CD8-positive, alpha-beta memory T cell (primary cell): ENCODE measurements around the gene IGFBP2. TPM values are rescaled to one million over a fixed set of nuclear protein-coding genes. Genes with fewer than 3 reads are reported as not detected.
A peak's percentile ranks its signal among the peaks of the same experiment; 100 is the strongest.

Experiments used
- CTCF ChIA-PET: fragments of 350-600 bp; sonication (Branson Sonifier 250); formaldehyde crosslinking; loops from one replicate; lab custom pipeline; 2021; ENCODE audit warnings: antibody characterized with exemption; lab: Charles Lee
- POLR2A ChIA-PET: fragments of 350-600 bp; sonication (Branson Sonifier 250); formaldehyde crosslinking; loops from one replicate; lab custom pipeline; 2021; ENCODE audit warnings: antibody characterized with exemption; lab: Charles Lee
- DNase-seq, 5 donors: peaks; one replicate each; pipeline versions ENCODE4 v3.0.0 to v3.0.0-alpha.2; 2020 to 2022; ENCODE audit warnings: mixed read lengths in 1 of 5
- H3K27ac ChIP-seq: one replicate; pipeline ENCODE4 v1.7.0; 2013; ENCODE audit warnings: low read depth, mild to moderate bottlenecking, low read length, moderate library complexity
- H3K27me3 ChIP-seq: 2 replicates; pipeline ENCODE4 v1.7.0; 2013; ENCODE audit warnings: low read length, mild to moderate bottlenecking; ENCODE audit not compliant: insufficient read depth, poor library complexity, severe bottlenecking
- H3K36me3 ChIP-seq: 2 replicates; pipeline ENCODE4 v1.7.0; 2013; ENCODE audit warnings: mild to moderate bottlenecking, low read length, moderate library complexity; ENCODE audit not compliant: insufficient read depth
- H3K4me1 ChIP-seq: 2 replicates; pipeline ENCODE4 v1.7.0; 2013; ENCODE audit warnings: mild to moderate bottlenecking, low read length, moderate library complexity; ENCODE audit not compliant: insufficient read depth
- H3K4me3 ChIP-seq: 2 replicates; pipeline ENCODE4 v1.7.0; 2013; ENCODE audit warnings: mild to moderate bottlenecking, low read length
- H3K9me3 ChIP-seq: 2 replicates; pipeline ENCODE4 v1.7.0; 2013; ENCODE audit warnings: mild to moderate bottlenecking, low read length
- H3K27ac Mint-ChIP-seq, 8 donors: one replicate each; pipeline ENCODE4 v1.8.0; 2020 to 2021; ENCODE audit warnings: mixed read lengths in 8 of 8, mild to moderate bottlenecking in 6 of 8, inconsistent platforms in 3 of 8, moderate library complexity in 3 of 8
- H3K27me3 Mint-ChIP-seq, 2 donors: one replicate each; pipeline ENCODE4 v1.8.0; 2020 to 2021; ENCODE audit warnings: mixed read lengths in 2 of 2, mild to moderate bottlenecking in 1 of 2, moderate library complexity in 1 of 2
- H3K36me3 Mint-ChIP-seq, 3 donors: one replicate each; pipeline ENCODE4 v1.8.0; 2020 to 2021; ENCODE audit warnings: mixed read lengths in 3 of 3, inconsistent platforms in 1 of 3, mild to moderate bottlenecking in 1 of 3
- H3K4me1 Mint-ChIP-seq, 3 donors: one replicate each; pipeline ENCODE4 v1.8.0; 2020 to 2021; ENCODE audit warnings: mixed read lengths in 3 of 3, inconsistent platforms in 1 of 3, mild to moderate bottlenecking in 1 of 3
- H3K4me3 Mint-ChIP-seq, 7 donors: one replicate each; pipeline ENCODE4 v1.8.0; 2020 to 2021; ENCODE audit warnings: mixed read lengths in 7 of 7, mild to moderate bottlenecking in 6 of 7, moderate library complexity in 4 of 7, inconsistent platforms in 2 of 7
- H3K9me3 Mint-ChIP-seq, 5 donors: one replicate each; pipeline ENCODE4 v1.8.0; 2020 to 2022; ENCODE audit warnings: mixed read lengths in 5 of 5, mild to moderate bottlenecking in 3 of 5, moderate library complexity in 2 of 5, inconsistent platforms in 1 of 5
- polyA plus RNA-seq: library from polyadenylated mRNA; unstranded; fragments of 300-500 nt; fragmentation: Illumina TruSeq; gene quantifications from one replicate; pipeline ENCODE4 v1.2.3, GENCODE V29; 2021
- total RNA-seq, 2 experiments: library from RNA; stranded (reverse); gene quantifications; one replicate each; pipeline ENCODE4 v1.2.3, GENCODE V29; 2021

IGFBP2 gene
- total and polyA plus RNA-seq, 3 experiments from 2014 or later: 0.84 to 1.2 (median 1.1) TPM

GRCh38 chr2:216665242-216665641 is 32.0 kb downstream of the IGFBP2 start:
- Mint-ChIP-seq H3K4me3 (no peak overlapping the region), H3K27ac (no peak overlapping the region), H3K36me3 (no peaks in the 10 kb centered on the region), H3K27me3 (peaks cover 15 to 18% of the 10 kb centered on the region in 2 donors), H3K9me3 (no peaks in the 10 kb centered on the region), H3K4me1 (no peaks in the 10 kb centered on the region)
- CTCF ChIA-PET: interaction anchor here (1.2 to 3.3 kb wide), 4 partner anchors 9 to 632 kb away, joined by 3 to 14 read pairs (median 6); no protein-coding TSS in a partner anchor
- Histone ChIP-seq H3K9me3 (no peaks in the 10 kb centered on the region), H3K27ac (no peak overlapping the region), H3K4me3 (no peak overlapping the region), H3K36me3 (no peaks in the 10 kb centered on the region), H3K4me1 (no peaks in the 10 kb centered on the region), H3K27me3 (no peaks in the 10 kb centered on the region)
- DNase-seq: peak in 1 of 5 donors; percentile 23
- POLR2A ChIA-PET: no interaction called here

- peaks cover 18 to 19% of the 10 kb centered on the region in 2 donors for H3K27me3 Mint-ChIP-seq
- POLR2A ChIA-PET: no interaction called here
- CTCF ChIA-PET: interaction anchor here (1.2 to 3.3 kb wide), 8 partner anchors 9 to 633 kb away, joined by 3 to 15 read pairs (median 4); no protein-coding TSS in a partner anchor
- no peak overlapping the region for H3K4me3 Mint-ChIP-seq
- no peaks in the 10 kb centered on the region for H3K4me1 Mint-ChIP-seq
- H3K27ac Mint-ChIP-seq: no peak overlapping the region
- Histone ChIP-seq H3K36me3 (no peaks in the 10 kb centered on the region), H3K4me1 (no peaks in the 10 kb centered on the region), H3K9me3 (no peaks in the 10 kb centered on the region), H3K27ac (no peak overlapping the region), H3K27me3 (no peaks in the 10 kb centered on the region), H3K4me3 (no peak overlapping the region)
- no peaks in the 10 kb centered on the region for H3K36me3 Mint-ChIP-seq
- DNase-seq: peak in 1 of 5 donors; percentile 20
- no peaks in the 10 kb centered on the region for H3K9me3 Mint-ChIP-seq
Observed at GRCh38 chr2:216665717-216666116, 32.5 kb downstream of the IGFBP2 start.

- Mint-ChIP-seq H3K27ac (no peak overlapping the region), H3K27me3 (peaks cover 22 to 24% of the 10 kb centered on the region in 2 donors), H3K9me3 (no peaks in the 10 kb centered on the region), H3K4me3 (no peak overlapping the region), H3K4me1 (no peaks in the 10 kb centered on the region), H3K36me3 (no peaks in the 10 kb centered on the region)
- Histone ChIP-seq H3K9me3 (no peaks in the 10 kb centered on the region), H3K27ac (no peak overlapping the region), H3K4me1 (no peaks in the 10 kb centered on the region), H3K4me3 (no peak overlapping the region), H3K27me3 (no peaks in the 10 kb centered on the region), H3K36me3 (no peaks in the 10 kb centered on the region)
- ChIA-PET CTCF (interaction anchor here (0.7 to 3.3 kb wide), 12 partner anchors 8 to 637 kb away, joined by 3 to 15 read pairs (median 4); no protein-coding TSS in a partner anchor), POLR2A (no interaction called here)
- DNase-seq: peak; percentile 38 to 72 (median 56)
Observed at GRCh38 chr2:216666461-216667233, 33.4 kb downstream of the IGFBP2 start.

- no peaks in the 10 kb centered on the region for H3K9me3 Mint-ChIP-seq
- H3K4me1 Mint-ChIP-seq: no peaks in the 10 kb centered on the region
- H3K9me3 ChIP-seq: no peaks in the 10 kb centered on the region
- no peak overlapping the region for H3K4me3 ChIP-seq
- H3K4me3 Mint-ChIP-seq: no peak overlapping the region
- no peak overlapping the region for H3K27ac ChIP-seq
- H3K27ac Mint-ChIP-seq: no peak overlapping the region
- peaks cover 29 to 33% of the 10 kb centered on the region in 2 donors for H3K27me3 Mint-ChIP-seq
- H3K4me1 ChIP-seq: no peaks in the 10 kb centered on the region
- POLR2A ChIA-PET: no interaction called here
- no peaks in the 10 kb centered on the region for H3K36me3 ChIP-seq
- no peaks in the 10 kb centered on the region for H3K36me3 Mint-ChIP-seq
- no peak for DNase-seq
- no peaks in the 10 kb centered on the region for H3K27me3 ChIP-seq
- CTCF ChIA-PET: interaction anchor here (1.5 to 2.4 kb wide), 2 partner anchors 12 to 151 kb away, joined by 3 to 6 read pairs; no protein-coding TSS in a partner anchor
Observed at GRCh38 chr2:216670266-216671080, 37.3 kb downstream of the IGFBP2 start.

- H3K36me3 ChIP-seq: no peaks in the 10 kb centered on the region
- POLR2A ChIA-PET: no interaction called here
- no peaks in the 10 kb centered on the region for H3K9me3 ChIP-seq
- H3K27ac Mint-ChIP-seq: no peak overlapping the region
- H3K27me3 ChIP-seq: no peaks in the 10 kb centered on the region
- CTCF ChIA-PET: interaction anchor here (2.4 kb wide), 1 partner anchor 11 kb away, joined by 6 read pairs; no protein-coding TSS in a partner anchor
- no peak overlapping the region for H3K27ac ChIP-seq
- DNase-seq: no peak
- H3K4me1 ChIP-seq: no peaks in the 10 kb centered on the region
- no peak overlapping the region for H3K4me3 ChIP-seq
- H3K9me3 Mint-ChIP-seq: no peaks in the 10 kb centered on the region
- H3K4me3 Mint-ChIP-seq: no peak overlapping the region
- H3K27me3 Mint-ChIP-seq: peaks cover 29 to 33% of the 10 kb centered on the region in 2 donors
- H3K4me1 Mint-ChIP-seq: no peaks in the 10 kb centered on the region
- no peaks in the 10 kb centered on the region for H3K36me3 Mint-ChIP-seq
Observed at GRCh38 chr2:216671081-216671411, 37.8 kb downstream of the IGFBP2 start.

GRCh38 chr2:216671791-216672343 is 38.6 kb downstream of the IGFBP2 start:
- no peak overlapping the region for H3K27ac ChIP-seq
- Mint-ChIP-seq H3K27me3 (peaks cover 25 to 37% of the 10 kb centered on the region in 2 donors), H3K9me3 (no peaks in the 10 kb centered on the region), H3K4me1 (no peaks in the 10 kb centered on the region), H3K27ac (no peak overlapping the region), H3K36me3 (no peaks in the 10 kb centered on the region), H3K4me3 (no peak overlapping the region)
- ChIA-PET POLR2A (no interaction called here), CTCF (interaction anchor here (2.4 kb wide), 1 partner anchor 10 kb away, joined by 6 read pairs; no protein-coding TSS in a partner anchor)
- no peaks in the 10 kb centered on the region for H3K4me1 ChIP-seq
- H3K27me3 ChIP-seq: no peaks in the 10 kb centered on the region
- no peak overlapping the region for H3K4me3 ChIP-seq
- H3K9me3 ChIP-seq: no peaks in the 10 kb centered on the region
- DNase-seq: no peak
- H3K36me3 ChIP-seq: no peaks in the 10 kb centered on the region

- no peaks in the 10 kb centered on the region for H3K4me1 ChIP-seq
- DNase-seq: no peak
- H3K9me3 ChIP-seq: no peaks in the 10 kb centered on the region
- no peak overlapping the region for H3K4me3 ChIP-seq
- Mint-ChIP-seq H3K4me3 (no peak overlapping the region), H3K27me3 (peaks cover 22 to 37% of the 10 kb centered on the region in 2 donors), H3K4me1 (no peaks in the 10 kb centered on the region), H3K36me3 (no peaks in the 10 kb centered on the region), H3K9me3 (no peaks in the 10 kb centered on the region), H3K27ac (no peak overlapping the region)
- CTCF ChIA-PET: interaction anchor here (2.4 kb wide), 1 partner anchor 10 kb away, joined by 6 read pairs; no protein-coding TSS in a partner anchor
- POLR2A ChIA-PET: no interaction called here
- no peaks in the 10 kb centered on the region for H3K36me3 ChIP-seq
- no peaks in the 10 kb centered on the region for H3K27me3 ChIP-seq
- no peak overlapping the region for H3K27ac ChIP-seq
Observed at GRCh38 chr2:216672466-216672865, 39.2 kb downstream of the IGFBP2 start.
